GM21423 (cell line): ENCODE data around the gene TBK1.

Experiments used
- ATAC-seq: cut with Tn5 transposase; IDR thresholded peaks from one replicate; pipeline ENCODE4 v1.9.1; 2021; ENCODE audit warnings: mild to moderate bottlenecking, moderate library complexity; ENCODE audit not compliant: unreplicated experiment

Gene TBK1

GRCh38 chr12:64451687-64452558, at the start of gene TBK1:
Gene TBK1 (plus strand): TSS chr12:64452120. CDS start chr12:64455871, 3,751 bp downstream.
- peak; percentile 88 for ATAC-seq

DNA sequence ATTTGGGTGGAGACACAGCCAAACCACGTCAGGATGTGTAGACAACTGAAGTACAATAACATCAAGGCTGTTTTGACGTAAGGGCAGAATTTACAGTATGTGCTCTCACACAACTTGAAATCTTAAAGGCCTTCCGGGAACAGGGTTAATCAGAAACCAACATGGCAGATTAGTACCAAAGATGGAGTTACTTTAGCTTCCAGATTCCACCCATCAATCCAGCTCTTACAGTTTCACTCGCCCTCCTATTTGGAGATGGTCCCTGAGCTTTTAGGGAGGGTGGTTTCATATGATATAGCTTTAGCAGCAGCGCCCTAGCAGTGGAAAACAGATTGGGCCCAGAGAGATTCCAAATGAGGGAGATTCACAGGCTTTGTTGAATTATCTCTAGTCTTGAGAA, 49.7 kb upstream of the TBK1 start:
- no peak for ATAC-seq

DNA sequence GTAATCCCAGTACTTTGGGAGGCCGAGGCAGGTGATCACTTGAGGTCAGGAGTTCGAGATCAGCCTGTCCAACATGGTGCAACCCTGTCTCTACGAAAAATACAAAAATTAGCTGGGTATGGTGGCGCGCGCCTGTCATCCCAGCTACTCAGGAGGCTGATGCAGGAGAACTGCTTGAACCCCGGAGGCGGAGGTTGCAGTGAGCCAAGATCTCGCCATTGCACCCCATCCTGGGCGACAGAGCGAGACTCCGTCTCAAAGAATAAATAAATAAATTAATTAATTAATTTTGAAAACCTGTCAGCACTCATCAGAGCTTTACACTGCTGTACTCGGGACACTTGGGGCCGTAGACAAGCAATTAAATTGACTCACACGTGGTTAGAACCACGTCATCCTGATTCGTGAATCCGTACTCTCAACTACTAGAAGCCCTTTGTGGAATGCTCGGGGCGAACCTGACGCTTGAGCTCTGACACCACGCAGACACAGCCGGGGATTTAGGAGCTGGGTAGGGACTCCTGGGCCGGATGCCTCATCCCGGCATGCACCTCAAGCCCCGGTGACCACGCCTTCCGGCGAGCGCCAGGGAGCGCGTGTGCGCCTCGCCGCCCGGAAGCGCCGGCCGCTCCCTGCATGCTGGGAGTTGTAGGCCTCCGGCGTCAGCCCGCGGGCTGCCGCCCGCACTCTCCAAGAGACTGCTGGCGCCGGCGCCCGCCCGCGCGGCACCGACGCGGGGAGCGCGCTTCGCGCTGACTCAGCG, 48.0 kb upstream of the TBK1 start, which contains the start of gene XPOT:
XPOT (plus strand) TSS at position 686 of the 763 bp plus-strand sequence. CDS start 5,644 bp downstream, outside the sequence.
- ATAC-seq, result peak; percentile 93

GRCh38 chr12:64404470-64405256, 47.3 kb upstream of the TBK1 start:
- ATAC-seq, result peak; percentile 27

DNA sequence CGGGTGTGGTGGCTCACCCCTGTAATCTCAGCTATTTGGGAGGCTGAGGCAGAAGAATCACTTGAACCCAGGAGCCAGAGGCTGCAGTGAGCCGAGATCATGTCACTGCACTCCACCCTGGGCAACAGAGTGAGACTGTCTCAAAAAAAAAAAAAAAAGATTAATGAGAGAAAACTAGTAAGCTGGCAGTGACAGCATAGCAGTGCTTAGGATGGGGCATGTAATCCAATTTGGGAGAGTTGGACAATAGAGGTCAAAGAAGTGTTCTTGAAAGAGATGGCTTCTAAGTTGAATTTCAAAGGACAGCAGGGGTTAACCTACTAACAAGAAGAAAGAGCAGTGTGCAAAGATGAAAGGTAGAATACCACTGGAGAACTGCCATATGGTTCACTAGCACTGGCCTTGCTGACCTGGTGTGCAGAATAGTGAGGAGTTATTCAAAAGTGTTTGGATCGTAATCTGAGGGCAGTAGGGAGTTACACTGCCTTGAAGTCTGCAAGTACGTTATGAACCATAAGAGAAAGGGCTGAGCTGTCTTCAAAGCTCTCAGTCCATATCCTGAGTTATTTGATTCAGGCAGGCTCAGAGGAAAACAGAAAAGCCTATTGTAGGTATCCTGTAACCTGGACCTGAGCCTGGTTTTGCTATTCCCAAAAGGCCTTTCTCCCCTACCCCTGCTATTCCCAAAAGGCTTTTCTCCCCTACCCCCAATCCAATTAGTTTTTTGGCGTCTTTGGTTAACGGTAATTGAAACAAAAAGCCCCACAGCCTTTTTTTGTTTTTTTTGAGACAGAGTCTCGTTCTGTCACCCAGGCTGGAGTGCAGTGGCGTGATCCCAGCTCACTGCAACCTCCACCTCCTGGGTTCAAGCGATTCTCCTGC, 44.3 kb upstream of the TBK1 start:
- ATAC-seq, result no peak

DNA sequence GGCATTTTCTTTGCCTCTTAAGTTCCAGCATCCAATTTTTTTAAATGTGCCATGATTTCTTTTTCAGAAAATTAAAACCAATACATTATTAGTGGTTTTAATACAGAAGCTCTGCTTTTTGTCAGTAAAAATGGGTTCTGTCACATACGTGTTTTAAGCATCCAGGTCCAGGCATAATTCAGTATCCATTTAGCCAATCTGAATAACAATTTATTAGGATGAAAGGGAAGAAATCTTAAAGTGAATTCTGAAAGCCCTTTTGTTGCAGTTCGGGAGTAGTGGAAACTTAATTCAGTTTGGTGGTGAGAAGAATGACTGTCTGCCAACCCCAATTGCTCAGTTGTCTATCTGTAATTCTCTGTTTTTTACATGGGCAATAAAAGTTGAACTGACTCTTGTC, 40.5 kb upstream of the TBK1 start:
- ATAC-seq, result no peak

GRCh38 chr12:64412459-64412858, 39.5 kb upstream of the TBK1 start:
- no peak for ATAC-seq

DNA sequence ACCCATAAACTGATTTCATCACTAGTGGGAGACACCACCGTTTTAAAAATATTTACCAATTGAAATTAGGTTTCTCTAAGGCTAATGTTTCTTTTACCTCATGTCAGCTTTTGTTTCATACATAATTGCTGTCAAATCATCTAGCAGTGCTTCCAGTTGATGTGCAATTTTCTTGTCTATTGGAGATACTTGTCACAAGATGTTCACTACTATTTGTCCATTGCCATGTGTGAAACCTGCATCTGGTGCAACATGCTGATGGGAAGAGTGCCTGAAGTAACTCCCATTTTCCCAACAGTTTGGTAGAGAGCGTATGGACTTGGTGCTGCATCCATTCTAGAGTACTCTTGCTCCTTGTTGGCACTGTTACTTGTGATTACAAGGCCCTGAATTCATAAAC, 38.0 kb upstream of the TBK1 start:
- ATAC-seq, result no peak

GRCh38 chr12:64418209-64418608, 33.7 kb upstream of the TBK1 start:
- no peak for ATAC-seq

DNA sequence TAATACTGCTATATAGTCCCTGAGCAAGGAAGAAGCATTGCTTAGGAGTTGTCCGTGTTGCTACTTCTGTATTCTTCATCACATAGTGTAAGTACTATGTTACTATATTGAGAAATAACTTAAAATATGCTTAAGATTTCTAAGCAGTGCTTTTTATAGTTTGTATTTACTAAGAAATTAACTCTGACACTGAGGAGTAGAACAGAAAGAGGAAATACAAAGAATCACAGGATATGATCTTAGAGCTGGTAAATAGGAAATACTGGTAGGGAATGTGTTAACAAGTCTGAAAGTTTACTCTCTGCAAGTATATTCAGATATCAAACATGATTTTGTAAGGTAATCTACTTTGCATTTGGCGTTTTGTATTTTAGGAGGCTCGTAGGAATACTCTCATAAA, 32.2 kb upstream of the TBK1 start:
- no peak for ATAC-seq

DNA sequence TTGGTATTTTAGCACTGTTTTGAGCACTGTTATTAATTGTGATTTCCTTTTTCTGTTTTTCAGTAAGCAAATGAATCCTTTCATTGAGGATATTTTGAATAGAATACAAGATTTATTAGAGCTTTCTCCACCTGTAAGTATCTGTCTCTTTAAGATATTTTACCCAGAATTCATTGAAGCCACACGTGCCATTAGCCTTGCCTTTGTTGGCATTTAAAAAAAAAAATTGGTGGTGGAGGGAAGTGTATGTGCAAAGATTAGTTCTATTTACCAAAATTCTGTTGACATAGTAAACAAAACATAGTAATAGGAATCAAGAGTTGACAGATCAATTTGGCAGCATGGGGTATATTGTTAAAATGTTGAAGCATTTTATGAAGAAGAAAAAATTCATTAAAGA, 23.9 kb upstream of the TBK1 start:
- ATAC-seq, result no peak

DNA sequence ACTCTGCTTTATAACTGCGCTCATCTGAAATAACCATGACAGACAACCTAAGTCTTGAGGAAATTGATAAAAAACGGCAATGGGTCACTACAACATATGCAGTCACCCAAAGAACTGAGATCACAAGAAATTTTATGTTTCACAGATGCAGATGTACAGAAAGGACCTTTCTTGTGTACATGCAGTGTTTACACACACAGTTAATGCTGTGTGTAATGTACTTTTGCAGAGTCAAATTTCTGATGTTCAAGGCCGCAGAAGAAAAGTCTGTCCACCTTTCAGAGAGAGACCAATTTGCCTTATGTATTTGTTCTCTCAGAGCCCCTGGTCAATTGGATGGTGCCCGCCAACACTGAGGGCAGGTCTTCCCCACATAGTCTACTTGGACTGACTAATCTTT, 23.0 kb upstream of the TBK1 start:
- no peak for ATAC-seq

DNA sequence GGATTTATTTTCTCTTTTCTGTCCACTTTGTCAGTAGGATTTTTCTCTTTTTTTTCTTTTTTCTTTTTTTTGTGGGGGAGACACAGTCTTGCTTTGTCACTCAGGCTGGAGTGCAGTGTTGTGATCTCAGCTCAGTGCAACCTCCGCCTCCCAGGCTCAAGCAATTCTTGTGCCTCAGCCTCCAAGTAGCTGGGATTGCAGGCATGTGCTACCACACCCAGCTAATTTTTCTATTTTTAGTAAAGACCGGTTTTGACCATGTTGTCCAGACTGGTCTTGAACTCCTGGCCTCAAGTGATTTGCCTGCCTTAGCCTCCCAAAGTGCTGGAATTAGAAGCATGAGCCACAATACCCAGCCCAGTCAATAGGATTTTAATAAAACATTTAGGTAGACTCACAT, 21.0 kb upstream of the TBK1 start:
- no peak for ATAC-seq

DNA sequence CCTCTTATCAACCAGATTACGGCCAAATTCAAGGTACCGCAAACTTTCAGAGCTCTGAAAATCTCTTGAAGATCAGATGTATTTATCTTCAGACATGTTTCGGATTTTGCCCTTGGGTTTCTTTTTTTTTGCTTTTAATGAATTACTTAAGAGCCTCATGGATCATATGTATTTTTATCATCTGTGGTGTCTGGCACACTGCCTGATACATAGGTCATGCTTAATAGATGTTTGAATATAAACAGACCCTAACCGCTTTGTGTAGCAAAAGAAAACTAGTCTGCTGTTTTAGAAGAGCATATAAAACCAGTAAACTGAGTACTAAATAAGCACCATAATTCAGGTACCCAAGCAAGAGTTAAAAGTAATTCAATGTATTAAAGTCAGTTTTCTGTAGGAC, 20.1 kb upstream of the TBK1 start:
- ATAC-seq, result no peak

DNA sequence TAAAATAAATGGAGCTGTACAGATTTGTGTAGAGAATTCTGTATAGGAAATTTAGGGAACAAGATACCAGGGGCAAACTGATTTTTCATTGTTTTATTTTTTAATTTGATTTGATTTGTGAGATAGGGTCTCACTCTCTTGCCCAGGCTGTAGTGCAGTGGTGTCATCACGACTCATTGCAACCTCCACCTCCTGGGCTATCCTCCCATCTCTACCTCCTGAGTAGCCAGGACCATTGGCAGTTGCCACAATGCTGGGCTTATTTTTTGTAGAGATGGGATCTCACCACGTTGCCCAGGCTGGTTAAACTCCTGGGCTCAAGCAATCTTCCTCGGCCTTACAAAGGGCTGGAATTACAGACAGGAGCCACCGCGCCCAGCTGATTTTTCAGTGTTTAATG, 18.0 kb upstream of the TBK1 start:
- ATAC-seq, result no peak

GRCh38 chr12:64440100-64440499, 11.8 kb upstream of the TBK1 start:
- ATAC-seq, result no peak

DNA sequence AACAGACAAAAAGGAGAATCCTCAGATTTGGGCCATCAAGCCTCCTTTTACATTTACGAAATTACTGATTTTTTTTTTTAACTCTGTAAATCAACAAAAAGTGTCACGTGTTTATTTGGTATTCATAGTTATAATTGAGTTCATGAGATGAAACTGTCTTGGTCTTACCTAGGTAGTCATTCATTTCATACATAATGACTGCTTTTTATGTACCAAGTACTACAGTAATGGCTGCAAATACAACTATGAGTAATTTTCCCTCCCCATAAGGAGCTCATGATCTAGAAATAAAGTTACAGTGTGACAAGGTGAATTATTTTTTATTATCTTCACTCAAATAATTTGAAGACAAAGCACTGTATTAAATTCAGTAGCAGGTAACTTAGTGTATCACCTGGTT, 6.4 kb upstream of the TBK1 start:
- no peak for ATAC-seq

- ATAC-seq, result no peak
Observed at GRCh38 chr12:64446295-64446694, 5.6 kb upstream of the TBK1 start.

- no peak for ATAC-seq
Observed at GRCh38 chr12:64450057-64450640, 1.8 kb upstream of the TBK1 start.
